ENCODE data around the gene ARHGAP42.

ARHGAP42 gene

DNA sequence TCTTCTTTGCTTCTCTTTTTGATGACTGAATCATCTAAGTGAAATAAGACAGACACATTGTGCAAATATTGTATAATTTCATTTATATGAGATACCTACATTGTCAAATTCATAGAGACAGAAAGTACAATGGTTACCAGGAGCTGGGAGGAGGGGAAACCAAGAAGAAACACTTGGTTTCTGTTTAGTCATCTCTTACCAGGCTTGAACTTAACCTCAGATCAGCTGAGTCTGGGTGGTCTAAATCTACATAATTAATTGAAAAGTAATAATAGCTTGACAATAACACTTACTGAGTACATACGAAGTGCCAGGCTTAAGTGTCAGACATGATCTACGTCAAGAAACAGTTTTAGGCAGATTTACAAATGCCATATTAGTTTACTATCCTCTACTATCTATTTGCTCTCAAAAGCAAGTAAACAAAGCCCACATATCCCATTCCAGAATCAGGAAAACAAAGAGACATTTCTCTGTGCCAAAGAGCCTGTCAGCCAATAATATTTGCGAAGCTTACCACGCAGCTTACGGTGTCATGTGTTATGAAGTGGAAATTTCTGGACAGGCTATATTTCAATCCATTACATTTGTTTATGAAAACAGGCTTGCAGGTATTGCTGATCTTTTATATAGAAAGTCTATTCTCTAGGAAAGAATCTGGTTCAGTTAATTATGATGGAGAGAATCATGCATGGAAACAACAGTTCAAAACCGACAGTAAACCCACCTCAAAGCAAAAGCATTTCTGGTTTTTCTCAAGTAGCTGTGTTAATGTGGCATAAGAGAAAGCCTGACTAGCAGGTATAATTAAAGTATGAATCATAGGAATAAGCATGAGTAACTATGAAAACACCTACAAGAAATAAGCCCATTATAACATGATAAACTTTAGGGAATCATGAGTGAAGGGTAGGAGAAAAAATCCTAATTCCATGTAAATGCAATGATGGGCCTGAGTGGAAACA lies 2.7 kb upstream of the ARHGAP42 start:
- CTCF ChIA-PET: interaction anchor here (0.6 kb wide), 1 partner anchor 110 kb away, joined by 4 read pairs; no protein-coding TSS in a partner anchor
- TF ChIP-seq, protein P1, sequence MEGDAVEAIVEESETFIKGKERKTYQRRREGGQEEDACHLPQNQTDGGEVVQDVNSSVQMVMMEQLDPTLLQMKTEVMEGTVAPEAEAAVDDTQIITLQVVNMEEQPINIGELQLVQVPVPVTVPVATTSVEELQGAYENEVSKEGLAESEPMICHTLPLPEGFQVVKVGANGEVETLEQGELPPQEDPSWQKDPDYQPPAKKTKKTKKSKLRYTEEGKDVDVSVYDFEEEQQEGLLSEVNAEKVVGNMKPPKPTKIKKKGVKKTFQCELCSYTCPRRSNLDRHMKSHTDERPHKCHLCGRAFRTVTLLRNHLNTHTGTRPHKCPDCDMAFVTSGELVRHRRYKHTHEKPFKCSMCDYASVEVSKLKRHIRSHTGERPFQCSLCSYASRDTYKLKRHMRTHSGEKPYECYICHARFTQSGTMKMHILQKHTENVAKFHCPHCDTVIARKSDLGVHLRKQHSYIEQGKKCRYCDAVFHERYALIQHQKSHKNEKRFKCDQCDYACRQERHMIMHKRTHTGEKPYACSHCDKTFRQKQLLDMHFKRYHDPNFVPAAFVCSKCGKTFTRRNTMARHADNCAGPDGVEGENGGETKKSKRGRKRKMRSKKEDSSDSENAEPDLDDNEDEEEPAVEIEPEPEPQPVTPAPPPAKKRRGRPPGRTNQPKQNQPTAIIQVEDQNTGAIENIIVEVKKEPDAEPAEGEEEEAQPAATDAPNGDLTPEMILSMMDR (conservative IDR thresholded peaks at IDR 0.05; ENCODE audit: low read depth): no peak
- POLR2A ChIA-PET (ENCODE audit: low non-redundant PET): no interaction called here
- DNase-seq (ENCODE audit: low spot score): peak; percentile 71
- no peak overlapping the region for H3K27ac ChIP-seq

DNA sequence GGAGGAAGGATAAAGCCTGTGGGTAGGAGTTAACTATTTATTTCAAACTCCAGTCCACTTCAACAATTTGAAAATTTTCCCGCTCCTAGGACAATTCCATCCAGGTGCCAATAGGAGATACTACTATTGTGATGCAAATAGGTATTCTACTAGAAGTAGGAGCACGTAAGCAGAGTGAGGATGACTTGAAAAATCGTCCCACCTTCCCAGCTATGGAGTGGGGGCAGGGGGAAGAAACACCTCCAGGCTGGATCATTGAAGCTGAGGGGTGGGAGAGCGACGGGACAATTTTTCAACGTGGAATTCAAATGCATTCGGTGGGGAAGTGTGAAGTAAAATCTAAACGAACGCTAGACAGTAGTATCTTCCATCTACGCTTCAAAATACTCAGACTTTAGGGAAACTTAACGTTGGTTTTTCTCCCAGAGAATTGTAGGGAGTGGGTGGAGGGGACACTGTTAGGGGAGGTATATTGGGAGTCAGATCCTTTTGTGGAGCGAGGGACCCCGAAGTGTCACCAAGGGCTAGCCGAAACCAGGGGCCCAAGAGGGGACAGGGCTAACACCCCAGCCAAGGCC lies 523 bp upstream of the ARHGAP42 start:
- DNase-seq (ENCODE audit: low spot score): no peak
- TF ChIP-seq, protein P1 (conservative IDR thresholded peaks at IDR 0.05; ENCODE audit: low read depth): no peak
- POLR2A ChIA-PET (ENCODE audit: low non-redundant PET): no interaction called here
- H3K27ac ChIP-seq: no peak overlapping the region
- CTCF ChIA-PET: no interaction called here

DNA sequence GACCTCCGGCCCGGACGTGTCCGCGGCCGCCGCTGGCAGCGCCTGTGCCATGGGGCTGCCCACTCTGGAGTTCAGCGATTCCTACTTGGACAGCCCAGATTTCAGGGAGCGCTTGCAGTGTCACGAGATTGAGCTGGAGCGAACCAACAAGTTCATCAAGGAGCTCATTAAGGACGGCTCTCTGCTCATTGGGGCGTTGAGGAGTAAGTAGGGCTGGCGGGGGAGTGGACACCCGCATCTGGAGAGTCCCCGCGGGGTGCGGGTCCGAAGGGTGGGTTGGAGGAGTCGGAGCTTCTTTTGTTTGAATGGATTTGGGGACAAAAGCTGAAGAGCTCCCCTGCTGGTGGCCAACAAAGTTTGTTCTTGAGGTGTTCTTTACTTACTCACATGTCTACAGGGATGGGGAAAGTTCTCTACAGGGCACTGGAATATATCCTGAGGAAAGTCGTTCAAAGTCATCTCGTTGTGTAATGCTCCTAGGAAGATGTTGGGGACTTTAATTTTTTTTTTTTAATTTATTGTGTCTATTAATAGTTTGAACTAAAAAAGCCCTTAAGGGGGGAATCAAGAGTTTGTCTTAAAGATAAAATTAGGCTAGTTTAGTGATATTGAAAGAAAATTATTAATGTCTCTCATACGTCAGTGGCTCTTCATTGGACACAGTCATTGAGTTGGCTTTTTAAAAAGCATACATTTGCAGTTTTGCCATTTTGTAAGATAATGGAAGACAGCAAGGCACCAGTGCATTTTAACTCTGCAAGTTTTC lies 725 bp downstream of the ARHGAP42 start:
- ChIA-PET POLR2A (ENCODE audit: low non-redundant PET) (no interaction called here), CTCF (interaction anchor here (0.6 to 0.8 kb wide), 2 partner anchors 13 to 26 kb away, joined by 3 to 4 read pairs; no protein-coding TSS in a partner anchor)
- TF ChIP-seq, protein P1 (conservative IDR thresholded peaks at IDR 0.05; ENCODE audit: low read depth): peak; percentile 66
- H3K27ac ChIP-seq: peak overlapping the region; percentile 15; the same call in 1 of the 2 replicates
- peak; percentile 57 for DNase-seq (ENCODE audit: low spot score)

DNA sequence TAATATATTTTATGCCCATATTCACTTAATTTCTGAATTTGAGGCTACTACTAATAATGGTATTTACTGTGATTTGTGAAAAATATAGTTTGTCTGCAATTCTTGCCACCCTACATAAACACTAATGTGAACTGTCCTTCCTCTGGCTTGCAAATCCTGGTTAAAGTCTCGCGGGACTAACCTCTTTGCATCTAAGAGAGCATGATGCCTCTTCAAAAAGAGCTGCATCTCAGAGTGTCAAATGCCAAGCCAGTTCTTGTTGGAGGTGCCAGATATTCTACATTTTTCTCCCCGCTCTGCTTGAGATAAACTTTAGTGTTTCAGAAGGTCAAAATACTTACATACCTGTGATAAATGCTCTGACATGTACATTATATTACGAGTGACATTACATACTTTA lies 2.1 kb downstream of the ARHGAP42 start:
- ChIA-PET CTCF (interaction anchor here (0.7 kb wide), 1 partner anchor 254 kb away, joined by 5 read pairs; no protein-coding TSS in a partner anchor), POLR2A (ENCODE audit: low non-redundant PET) (no interaction called here)
- no peak overlapping the region for H3K27ac ChIP-seq
- TF ChIP-seq, protein P1 (conservative IDR thresholded peaks at IDR 0.05; ENCODE audit: low read depth): no peak
- no peak for DNase-seq (ENCODE audit: low spot score)

DNA sequence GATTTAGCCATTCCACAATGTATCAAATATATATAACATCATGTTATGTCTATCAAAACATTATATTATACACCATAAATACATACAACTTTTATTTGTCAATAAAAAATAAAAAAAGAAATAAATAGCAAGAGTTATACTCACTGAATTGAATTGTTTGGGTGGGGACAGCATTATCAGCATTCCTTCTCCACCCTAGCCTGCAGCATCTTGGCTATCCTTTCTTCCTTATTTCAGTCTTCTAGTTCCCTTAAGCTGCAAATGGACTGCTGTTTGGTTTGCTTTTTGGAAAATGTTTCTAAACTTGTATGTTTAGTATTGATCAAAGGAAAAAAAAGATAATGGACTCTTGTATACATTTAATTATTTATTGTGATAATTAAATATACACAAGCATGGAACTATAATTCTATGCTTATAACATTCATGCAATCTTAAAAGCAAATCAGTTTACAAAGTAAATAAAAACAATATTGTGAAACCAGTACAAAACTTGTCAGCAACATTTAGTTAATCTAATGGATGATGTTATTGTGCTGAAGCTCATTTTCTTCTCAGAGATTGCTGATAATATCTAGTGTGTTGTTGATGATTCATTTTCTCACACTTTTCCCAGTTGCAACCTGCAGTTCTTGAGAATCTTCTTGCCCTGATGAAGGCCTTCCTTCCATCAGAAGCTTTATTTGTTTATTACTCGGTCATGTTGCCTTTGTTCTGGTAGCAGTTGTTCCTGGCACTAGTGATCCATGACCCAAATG lies 5.0 kb downstream of the ARHGAP42 start:
- H3K27ac ChIP-seq: no peak overlapping the region
- TF ChIP-seq, protein P1 (conservative IDR thresholded peaks at IDR 0.05; ENCODE audit: low read depth): no peak
- ChIA-PET CTCF (interaction anchor here (0.6 kb wide), 2 partner anchors 156 to 243 kb away, joined by 3 to 4 read pairs; no protein-coding TSS in a partner anchor), POLR2A (ENCODE audit: low non-redundant PET) (no interaction called here)
- DNase-seq (ENCODE audit: low spot score): no peak
